ENCODE results near the gene SREBF2. TPM values are rescaled to one million over a fixed set of nuclear protein-coding genes. Genes with fewer than 3 reads are reported as not detected.
A peak's percentile ranks its signal among the peaks of the same experiment; 100 is the strongest.

SREBF2 gene
- total and polyA plus RNA-seq, 10 of the 15 experiments (the other 5 are each of a cell fraction or from before 2014, with no cell fraction given): 2.4 to 177 (median 78.8) TPM

- TF ChIP-seq SKIL (IDR thresholded peaks at IDR 0.05; ENCODE audit: low read depth, poor library complexity, severe bottlenecking): no peak
- TF ChIP-seq, protein P1, sequence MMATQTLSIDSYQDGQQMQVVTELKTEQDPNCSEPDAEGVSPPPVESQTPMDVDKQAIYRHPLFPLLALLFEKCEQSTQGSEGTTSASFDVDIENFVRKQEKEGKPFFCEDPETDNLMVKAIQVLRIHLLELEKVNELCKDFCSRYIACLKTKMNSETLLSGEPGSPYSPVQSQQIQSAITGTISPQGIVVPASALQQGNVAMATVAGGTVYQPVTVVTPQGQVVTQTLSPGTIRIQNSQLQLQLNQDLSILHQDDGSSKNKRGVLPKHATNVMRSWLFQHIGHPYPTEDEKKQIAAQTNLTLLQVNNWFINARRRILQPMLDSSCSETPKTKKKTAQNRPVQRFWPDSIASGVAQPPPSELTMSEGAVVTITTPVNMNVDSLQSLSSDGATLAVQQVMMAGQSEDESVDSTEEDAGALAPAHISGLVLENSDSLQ (IDR thresholded peaks at IDR 0.05): no peak
- no peak; the same call in 1 of the 2 replicates for TF ChIP-seq ESRRA (IDR thresholded peaks at IDR 0.05; ENCODE audit: low read length)
- no peak for TF ChIP-seq CREM (IDR thresholded peaks at IDR 0.05; ENCODE audit: low read depth)
- TF ChIP-seq, protein P2, sequence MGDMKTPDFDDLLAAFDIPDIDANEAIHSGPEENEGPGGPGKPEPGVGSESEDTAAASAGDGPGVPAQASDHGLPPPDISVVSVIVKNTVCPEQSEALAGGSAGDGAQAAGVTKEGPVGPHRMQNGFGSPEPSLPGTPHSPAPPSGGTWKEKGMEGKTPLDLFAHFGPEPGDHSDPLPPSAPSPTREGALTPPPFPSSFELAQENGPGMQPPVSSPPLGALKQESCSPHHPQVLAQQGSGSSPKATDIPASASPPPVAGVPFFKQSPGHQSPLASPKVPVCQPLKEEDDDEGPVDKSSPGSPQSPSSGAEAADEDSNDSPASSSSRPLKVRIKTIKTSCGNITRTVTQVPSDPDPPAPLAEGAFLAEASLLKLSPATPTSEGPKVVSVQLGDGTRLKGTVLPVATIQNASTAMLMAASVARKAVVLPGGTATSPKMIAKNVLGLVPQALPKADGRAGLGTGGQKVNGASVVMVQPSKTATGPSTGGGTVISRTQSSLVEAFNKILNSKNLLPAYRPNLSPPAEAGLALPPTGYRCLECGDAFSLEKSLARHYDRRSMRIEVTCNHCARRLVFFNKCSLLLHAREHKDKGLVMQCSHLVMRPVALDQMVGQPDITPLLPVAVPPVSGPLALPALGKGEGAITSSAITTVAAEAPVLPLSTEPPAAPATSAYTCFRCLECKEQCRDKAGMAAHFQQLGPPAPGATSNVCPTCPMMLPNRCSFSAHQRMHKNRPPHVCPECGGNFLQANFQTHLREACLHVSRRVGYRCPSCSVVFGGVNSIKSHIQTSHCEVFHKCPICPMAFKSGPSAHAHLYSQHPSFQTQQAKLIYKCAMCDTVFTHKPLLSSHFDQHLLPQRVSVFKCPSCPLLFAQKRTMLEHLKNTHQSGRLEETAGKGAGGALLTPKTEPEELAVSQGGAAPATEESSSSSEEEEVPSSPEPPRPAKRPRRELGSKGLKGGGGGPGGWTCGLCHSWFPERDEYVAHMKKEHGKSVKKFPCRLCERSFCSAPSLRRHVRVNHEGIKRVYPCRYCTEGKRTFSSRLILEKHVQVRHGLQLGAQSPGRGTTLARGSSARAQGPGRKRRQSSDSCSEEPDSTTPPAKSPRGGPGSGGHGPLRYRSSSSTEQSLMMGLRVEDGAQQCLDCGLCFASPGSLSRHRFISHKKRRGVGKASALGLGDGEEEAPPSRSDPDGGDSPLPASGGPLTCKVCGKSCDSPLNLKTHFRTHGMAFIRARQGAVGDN (IDR thresholded peaks at IDR 0.05): peak; percentile 79
- no peak for TF ChIP-seq JUNB (IDR thresholded peaks at IDR 0.05)
- TF ChIP-seq, protein P3, sequence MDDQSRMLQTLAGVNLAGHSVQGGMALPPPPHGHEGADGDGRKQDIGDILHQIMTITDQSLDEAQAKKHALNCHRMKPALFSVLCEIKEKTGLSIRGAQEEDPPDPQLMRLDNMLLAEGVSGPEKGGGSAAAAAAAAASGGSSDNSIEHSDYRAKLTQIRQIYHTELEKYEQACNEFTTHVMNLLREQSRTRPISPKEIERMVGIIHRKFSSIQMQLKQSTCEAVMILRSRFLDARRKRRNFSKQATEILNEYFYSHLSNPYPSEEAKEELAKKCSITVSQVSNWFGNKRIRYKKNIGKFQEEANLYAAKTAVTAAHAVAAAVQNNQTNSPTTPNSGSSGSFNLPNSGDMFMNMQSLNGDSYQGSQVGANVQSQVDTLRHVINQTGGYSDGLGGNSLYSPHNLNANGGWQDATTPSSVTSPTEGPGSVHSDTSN (IDR thresholded peaks at IDR 0.05; ENCODE audit: insufficient replicate concordance, low read depth, low read length): no peak
- TF ChIP-seq RELA (IDR thresholded peaks at IDR 0.05; ENCODE audit: borderline replicate concordance, partially characterized antibody): no peak
- no peak for TF ChIP-seq FOXM1 (IDR thresholded peaks at IDR 0.05; ENCODE audit: low read depth, low read length)
- no peak for TF ChIP-seq POU2F2 (IDR thresholded peaks at IDR 0.05; ENCODE audit: borderline replicate concordance, low read depth, low read length)
- TF ChIP-seq TCF7 (IDR thresholded peaks at IDR 0.05; ENCODE audit: borderline replicate concordance): no peak
- TF ChIP-seq ZBTB40 (IDR thresholded peaks at IDR 0.05; ENCODE audit: borderline replicate concordance): peak; percentile 48; the same call in 1 of the 2 replicates
- no peak; the same call in 1 of the 2 replicates for TF ChIP-seq SMAD5 (IDR thresholded peaks at IDR 0.05; ENCODE audit: low read depth)
- no peak for TF ChIP-seq RAD21 (IDR thresholded peaks at IDR 0.05; ENCODE audit: insufficient read depth, low read depth, low read length)
Observed at GRCh38 chr22:41831828-41832552, 915 bp upstream of the SREBF2 start (continued).
